ENCODE measurements around the gene SUMO3.

- TF ChIP-seq, protein P1, sequence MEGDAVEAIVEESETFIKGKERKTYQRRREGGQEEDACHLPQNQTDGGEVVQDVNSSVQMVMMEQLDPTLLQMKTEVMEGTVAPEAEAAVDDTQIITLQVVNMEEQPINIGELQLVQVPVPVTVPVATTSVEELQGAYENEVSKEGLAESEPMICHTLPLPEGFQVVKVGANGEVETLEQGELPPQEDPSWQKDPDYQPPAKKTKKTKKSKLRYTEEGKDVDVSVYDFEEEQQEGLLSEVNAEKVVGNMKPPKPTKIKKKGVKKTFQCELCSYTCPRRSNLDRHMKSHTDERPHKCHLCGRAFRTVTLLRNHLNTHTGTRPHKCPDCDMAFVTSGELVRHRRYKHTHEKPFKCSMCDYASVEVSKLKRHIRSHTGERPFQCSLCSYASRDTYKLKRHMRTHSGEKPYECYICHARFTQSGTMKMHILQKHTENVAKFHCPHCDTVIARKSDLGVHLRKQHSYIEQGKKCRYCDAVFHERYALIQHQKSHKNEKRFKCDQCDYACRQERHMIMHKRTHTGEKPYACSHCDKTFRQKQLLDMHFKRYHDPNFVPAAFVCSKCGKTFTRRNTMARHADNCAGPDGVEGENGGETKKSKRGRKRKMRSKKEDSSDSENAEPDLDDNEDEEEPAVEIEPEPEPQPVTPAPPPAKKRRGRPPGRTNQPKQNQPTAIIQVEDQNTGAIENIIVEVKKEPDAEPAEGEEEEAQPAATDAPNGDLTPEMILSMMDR (IDR thresholded peaks at IDR 0.05; ENCODE audit: insufficient read depth, low read length, poor library complexity, severe bottlenecking): no peak
- no peak for TF ChIP-seq EZH2phosphoT487 (conservative IDR thresholded peaks at IDR 0.05; ENCODE audit: low read length)
Measured at GRCh38 chr21:44854391-44854663, 36.5 kb upstream of the SUMO3 start.
